HCT116 (cell line): ENCODE measurements around the gene LRRC9.

Experiments
- CBX3 ChIP-seq: IDR thresholded peaks from 2 replicates; pipeline ENCODE4 v1.6.1; 2012; ENCODE audit warnings: low read depth
- CEBPB ChIP-seq: IDR thresholded peaks from 2 replicates; pipeline ENCODE4 v1.6.1; 2012; ENCODE audit warnings: low read depth
- EGR1 ChIP-seq: IDR thresholded peaks from 2 replicates; pipeline ENCODE4 v1.6.1; 2012; ENCODE audit warnings: low read depth
- EZH2 ChIP-seq: fragments of 200-600 bp; sonication (generic); IDR thresholded peaks from 2 replicates; pipeline ENCODE4 v1.6.1; 2017; ENCODE audit warnings: antibody characterized with exemption, mixed run types
- POLR2A ChIP-seq: IDR thresholded peaks from 2 replicates; pipeline ENCODE4 v1.7.0; 2011; ENCODE audit warnings: borderline replicate concordance; ENCODE audit not compliant: insufficient read depth, insufficient read length; ENCODE audit errors: extremely low read depth
- POLR2AphosphoS5 ChIP-seq: IDR thresholded peaks from 2 replicates; pipeline ENCODE4 v1.6.1; 2011; ENCODE audit warnings: mild to moderate bottlenecking, low read depth, low read length, moderate library complexity
- SIN3A ChIP-seq: IDR thresholded peaks from 2 replicates; pipeline ENCODE4 v1.6.1; 2012; ENCODE audit warnings: low read depth
- SP1 ChIP-seq: IDR thresholded peaks from 2 replicates; pipeline ENCODE4 v1.6.1; 2012; ENCODE audit warnings: low read depth
- ZNF274 ChIP-seq: fragments of 200-500 bp; sonication (Bioruptor generic); IDR thresholded peaks from 2 replicates; pipeline ENCODE4 v1.6.1; 2014; ENCODE audit warnings: mild to moderate bottlenecking, low read depth, low read length, inconsistent platforms
- TF ChIP-seq, protein P1 (sequence below), 3 experiments: fragments of 200-600 bp in 1 of 3; sonication (generic) in 1 of 3; IDR thresholded peaks in 2 of 3; conservative IDR thresholded peaks in 1 of 3; 2 replicates each; pipeline ENCODE4 v1.5.1; 2012 to 2017; ENCODE audit warnings: low read depth in 2 of 3, low read length in 2 of 3, antibody characterized with exemption in 1 of 3, borderline replicate concordance in 1 of 3, control low read depth in 1 of 3, mild to moderate bottlenecking in 1 of 3, mixed read lengths in 1 of 3, mixed run types in 1 of 3, moderate library complexity in 1 of 3; ENCODE audit not compliant: insufficient read depth in 1 of 3
- TF ChIP-seq, protein P2 (sequence below): IDR thresholded peaks from 2 replicates; pipeline ENCODE4 v1.6.1; 2012
- TF ChIP-seq, protein P3 (sequence below): IDR thresholded peaks from 2 replicates; pipeline ENCODE4 v1.6.1; 2012; ENCODE audit warnings: low read depth

DNA sequence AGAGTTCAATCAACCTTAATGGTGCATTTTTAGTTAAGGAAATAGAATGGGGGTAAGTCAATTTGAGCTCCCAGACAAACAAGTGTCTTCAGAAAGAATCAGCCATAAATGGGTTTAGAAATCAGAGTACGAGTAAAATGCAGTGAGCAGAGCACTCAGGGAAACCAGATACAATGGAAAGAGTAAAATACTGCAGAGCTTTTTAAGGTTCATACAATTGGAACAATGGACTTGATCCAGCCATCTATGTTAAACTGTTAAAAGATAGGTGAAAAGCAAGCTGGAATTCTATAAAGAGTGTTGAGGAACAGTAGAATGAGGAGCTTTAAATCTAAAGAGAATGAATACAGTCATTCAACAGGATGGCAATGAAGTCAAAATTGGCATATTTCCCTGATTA, 147.9 kb downstream of the LRRC9 start:
- TF ChIP-seq, protein P1, sequence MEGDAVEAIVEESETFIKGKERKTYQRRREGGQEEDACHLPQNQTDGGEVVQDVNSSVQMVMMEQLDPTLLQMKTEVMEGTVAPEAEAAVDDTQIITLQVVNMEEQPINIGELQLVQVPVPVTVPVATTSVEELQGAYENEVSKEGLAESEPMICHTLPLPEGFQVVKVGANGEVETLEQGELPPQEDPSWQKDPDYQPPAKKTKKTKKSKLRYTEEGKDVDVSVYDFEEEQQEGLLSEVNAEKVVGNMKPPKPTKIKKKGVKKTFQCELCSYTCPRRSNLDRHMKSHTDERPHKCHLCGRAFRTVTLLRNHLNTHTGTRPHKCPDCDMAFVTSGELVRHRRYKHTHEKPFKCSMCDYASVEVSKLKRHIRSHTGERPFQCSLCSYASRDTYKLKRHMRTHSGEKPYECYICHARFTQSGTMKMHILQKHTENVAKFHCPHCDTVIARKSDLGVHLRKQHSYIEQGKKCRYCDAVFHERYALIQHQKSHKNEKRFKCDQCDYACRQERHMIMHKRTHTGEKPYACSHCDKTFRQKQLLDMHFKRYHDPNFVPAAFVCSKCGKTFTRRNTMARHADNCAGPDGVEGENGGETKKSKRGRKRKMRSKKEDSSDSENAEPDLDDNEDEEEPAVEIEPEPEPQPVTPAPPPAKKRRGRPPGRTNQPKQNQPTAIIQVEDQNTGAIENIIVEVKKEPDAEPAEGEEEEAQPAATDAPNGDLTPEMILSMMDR (IDR thresholded peaks at IDR 0.05 in 2 of 3, conservative IDR thresholded peaks at IDR 0.05 in 1 of 3; ENCODE audit: borderline replicate concordance in 1 of 3, insufficient read depth in 1 of 3, low read depth in 2 of 3, low read length in 2 of 3) = no peak
- TF ChIP-seq EZH2 (no peak), POLR2A (no peak), ZNF274 (no peak), CEBPB (no peak), SIN3A (no peak), SP1 (no peak), CBX3 (no peak), EGR1 (no peak), POLR2AphosphoS5 (no peak)
- TF ChIP-seq, protein P2, sequence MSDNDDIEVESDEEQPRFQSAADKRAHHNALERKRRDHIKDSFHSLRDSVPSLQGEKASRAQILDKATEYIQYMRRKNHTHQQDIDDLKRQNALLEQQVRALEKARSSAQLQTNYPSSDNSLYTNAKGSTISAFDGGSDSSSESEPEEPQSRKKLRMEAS = no peak
- TF ChIP-seq, protein P3, sequence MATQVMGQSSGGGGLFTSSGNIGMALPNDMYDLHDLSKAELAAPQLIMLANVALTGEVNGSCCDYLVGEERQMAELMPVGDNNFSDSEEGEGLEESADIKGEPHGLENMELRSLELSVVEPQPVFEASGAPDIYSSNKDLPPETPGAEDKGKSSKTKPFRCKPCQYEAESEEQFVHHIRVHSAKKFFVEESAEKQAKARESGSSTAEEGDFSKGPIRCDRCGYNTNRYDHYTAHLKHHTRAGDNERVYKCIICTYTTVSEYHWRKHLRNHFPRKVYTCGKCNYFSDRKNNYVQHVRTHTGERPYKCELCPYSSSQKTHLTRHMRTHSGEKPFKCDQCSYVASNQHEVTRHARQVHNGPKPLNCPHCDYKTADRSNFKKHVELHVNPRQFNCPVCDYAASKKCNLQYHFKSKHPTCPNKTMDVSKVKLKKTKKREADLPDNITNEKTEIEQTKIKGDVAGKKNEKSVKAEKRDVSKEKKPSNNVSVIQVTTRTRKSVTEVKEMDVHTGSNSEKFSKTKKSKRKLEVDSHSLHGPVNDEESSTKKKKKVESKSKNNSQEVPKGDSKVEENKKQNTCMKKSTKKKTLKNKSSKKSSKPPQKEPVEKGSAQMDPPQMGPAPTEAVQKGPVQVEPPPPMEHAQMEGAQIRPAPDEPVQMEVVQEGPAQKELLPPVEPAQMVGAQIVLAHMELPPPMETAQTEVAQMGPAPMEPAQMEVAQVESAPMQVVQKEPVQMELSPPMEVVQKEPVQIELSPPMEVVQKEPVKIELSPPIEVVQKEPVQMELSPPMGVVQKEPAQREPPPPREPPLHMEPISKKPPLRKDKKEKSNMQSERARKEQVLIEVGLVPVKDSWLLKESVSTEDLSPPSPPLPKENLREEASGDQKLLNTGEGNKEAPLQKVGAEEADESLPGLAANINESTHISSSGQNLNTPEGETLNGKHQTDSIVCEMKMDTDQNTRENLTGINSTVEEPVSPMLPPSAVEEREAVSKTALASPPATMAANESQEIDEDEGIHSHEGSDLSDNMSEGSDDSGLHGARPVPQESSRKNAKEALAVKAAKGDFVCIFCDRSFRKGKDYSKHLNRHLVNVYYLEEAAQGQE = no peak
